Stimulated activated CD8-positive, alpha-beta memory T cell treated with anti-CD3 and anti-CD28 coated beads, Interleukin-2, amount 100 ng/mL, for 1 hour (primary cell): ENCODE measurements around the gene NEU3.
A peak's percentile ranks its signal among the peaks of the same experiment; 100 is the strongest.
"Not testable (repeated sequence)": the region's sequence is repeated elsewhere in the genome, so short reads cannot be mapped to it uniquely, and the experiment has no call there.

ENCODE experiments used
- DNase-seq, 2 donors: peaks; one replicate each; pipeline ENCODE4 v3.0.0-alpha.2; 2020; ENCODE audit warnings: low read depth in 2 of 2

The NEU3 gene, protein sequence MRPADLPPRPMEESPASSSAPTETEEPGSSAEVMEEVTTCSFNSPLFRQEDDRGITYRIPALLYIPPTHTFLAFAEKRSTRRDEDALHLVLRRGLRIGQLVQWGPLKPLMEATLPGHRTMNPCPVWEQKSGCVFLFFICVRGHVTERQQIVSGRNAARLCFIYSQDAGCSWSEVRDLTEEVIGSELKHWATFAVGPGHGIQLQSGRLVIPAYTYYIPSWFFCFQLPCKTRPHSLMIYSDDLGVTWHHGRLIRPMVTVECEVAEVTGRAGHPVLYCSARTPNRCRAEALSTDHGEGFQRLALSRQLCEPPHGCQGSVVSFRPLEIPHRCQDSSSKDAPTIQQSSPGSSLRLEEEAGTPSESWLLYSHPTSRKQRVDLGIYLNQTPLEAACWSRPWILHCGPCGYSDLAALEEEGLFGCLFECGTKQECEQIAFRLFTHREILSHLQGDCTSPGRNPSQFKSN

DNA sequence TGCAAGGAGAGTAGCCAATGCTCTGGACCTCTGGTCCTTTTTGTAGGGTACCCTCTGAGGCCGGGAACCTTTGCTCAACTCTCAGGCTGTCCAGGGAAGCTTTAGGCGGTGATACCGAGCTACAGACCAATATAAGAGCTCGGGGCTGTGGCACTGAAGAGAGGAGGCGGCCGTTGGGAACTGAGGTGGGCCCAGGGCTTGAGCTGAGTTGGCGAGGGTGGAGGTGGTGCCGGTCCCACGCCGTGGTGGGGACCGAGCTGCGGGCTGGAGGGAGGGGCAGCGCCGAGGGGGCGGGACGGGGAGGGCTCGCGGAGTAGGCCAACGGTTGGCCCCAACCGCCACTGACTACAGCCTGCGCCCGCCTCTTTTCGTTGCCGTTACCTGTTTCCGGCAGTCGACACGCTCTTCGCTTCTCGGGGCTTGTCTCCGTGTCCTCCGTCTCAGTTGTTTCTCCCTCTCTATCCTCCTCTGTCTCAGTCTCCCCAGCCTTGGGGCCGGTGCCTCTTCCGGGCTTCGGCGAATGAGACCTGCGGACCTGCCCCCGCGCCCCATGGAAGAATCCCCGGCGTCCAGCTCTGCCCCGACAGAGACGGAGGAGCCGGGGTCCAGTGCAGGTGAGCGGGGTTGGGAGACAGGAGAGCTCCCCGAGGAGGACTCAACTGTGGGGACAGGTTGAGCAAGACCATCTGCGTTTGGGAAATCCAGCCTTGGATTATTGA, at the start of gene NEU3:
Gene NEU3, plus strand, starts transcription at position 393 of the 719 bp plus-strand sequence. Its CDS starts 128 bp downstream, at position 521.
- peak; percentile 67 to 77 for DNase-seq

DNA sequence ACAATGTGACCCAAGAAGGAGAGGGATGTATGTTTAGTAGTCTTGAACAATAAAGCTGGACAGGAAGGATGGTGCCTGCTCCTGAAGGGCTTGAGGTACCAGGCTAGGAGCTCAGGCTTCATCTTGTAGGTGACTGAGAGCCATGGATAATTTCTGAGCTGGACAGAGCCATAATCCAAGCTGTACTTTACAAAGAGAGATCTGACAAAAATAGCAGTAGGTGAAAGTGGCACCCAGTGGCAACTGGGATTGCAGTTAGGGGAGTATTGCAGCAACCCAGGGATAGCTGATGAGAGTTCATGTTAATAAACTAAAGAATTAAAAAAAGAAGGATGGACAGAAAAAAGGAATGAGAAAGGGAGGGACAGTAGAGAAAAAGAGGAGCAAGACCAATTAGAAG, 47.2 kb upstream of the NEU3 start:
- no peak for DNase-seq

DNA sequence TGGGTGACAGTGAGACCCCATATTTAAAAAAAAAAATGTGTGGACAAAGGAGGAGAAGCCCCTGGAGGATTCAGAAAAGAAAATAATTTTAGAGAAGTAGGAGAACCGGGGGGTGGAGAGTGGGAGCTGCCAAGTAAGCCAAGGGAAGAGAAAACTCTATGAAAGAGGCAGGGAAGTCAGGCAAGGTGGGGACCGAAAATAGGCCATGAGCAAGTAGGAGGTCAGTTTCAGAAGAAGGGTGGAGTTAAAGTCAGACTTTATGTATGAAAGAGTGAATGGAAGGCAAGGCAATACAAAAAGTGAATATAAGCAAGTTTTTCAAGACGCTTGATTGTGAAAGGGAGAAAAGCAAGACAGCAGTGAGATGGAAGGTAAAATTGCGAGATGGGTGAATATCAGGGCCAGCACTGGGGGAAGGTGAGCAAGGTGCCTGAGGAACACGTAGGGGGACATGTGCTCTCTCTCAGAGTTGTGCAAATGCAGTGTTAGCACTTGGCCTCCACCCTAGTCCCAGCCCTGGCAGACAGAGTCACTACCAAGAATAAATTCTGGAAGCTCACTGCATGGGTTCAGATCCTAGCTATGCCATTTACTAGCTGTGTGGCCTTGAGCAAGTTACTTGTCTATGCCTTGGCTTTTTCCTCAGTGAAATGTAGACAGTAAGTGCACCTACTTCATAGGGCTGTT, 46.5 kb upstream of the NEU3 start:
- DNase-seq, result no peak

DNA sequence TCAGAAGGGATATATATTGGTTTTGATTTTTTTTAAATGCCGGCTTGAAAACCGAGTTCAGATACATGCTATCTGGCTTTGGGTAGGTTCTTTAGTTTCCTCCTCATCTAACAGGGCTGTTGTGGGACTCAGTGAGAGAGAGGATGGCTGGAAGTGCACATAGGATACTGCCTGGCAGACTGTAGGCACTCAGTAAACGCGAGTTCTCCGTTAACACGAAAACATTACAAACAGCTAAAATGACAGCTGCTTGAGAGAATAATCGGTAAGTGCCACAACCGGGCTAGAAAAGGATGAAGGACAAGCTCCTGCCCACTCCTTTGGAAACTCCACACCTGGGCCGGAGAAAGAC, 40.2 kb upstream of the NEU3 start:
- DNase-seq, result no peak

DNA sequence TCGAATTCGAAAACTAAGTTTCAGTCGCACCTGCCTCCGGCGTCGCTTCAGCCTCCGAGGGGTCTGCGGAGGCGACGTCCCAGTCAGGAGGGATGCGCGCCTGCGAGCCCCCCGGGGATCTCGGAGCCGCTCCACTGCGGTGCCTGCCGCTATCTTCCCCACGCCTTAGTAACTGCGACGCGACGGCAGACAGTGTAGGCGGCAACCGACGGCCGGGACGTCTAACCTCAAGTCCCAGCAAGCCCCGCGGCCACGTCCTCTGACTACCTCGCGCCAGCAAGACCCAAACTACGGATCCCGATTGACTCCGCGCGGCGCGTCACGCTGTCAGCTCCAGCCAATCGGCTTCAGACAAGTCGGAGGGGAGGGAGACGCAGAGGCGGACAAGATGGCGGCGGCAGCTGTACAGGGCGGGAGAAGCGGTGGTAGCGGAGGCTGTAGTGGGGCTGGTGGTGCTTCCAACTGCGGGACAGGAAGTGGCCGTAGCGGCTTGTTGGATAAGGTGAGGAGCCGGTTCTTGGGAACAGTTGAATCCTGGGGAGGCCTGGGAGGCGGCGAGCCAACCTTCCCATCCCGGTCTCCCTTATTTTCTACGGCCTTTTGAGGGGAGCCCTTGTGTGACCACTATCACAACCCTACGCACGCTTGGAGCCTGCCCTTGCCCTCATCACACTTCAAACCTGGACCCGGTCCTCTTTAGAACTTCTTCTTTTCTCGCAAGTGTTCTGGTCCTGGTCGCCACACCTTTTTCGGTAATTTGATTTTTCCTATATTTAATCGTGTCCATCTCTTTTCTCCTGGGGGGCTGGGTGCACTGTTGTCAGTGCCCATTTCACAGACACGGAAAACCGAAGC, 39.6 kb upstream of the NEU3 start, which contains the start of the genes SPCS2 and XRRA1:
Gene SPCS2, plus strand, starts transcription at position 369 of the 855 bp plus-strand sequence. Its CDS starts 20 bp downstream, at position 389.
Gene XRRA1, minus strand, starts transcription at position 194 of the 855 bp plus-strand sequence. CDS start 8,213 bp downstream, outside the sequence.
- peak; percentile 94 to 97 for DNase-seq

DNA sequence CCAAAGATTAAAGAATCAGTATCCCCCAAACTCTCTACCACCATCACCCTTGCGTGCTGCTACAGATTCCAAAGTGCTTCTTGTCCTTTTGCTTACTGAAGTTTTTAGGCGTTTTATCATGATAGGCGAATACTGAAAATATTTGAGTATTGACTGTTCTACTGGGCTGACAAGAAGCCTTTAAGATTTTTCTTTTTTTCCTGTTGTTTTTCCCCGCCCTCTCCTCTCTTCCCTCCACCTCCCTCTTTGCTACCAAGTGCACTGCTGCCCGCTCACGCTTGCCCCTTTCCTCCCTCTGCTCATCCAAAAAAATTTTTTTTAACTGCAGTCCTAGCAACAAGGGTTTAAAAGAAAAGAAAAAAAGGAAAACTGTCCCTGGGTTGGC, 39.0 kb upstream of the NEU3 start:
- DNase-seq, result no peak

DNA sequence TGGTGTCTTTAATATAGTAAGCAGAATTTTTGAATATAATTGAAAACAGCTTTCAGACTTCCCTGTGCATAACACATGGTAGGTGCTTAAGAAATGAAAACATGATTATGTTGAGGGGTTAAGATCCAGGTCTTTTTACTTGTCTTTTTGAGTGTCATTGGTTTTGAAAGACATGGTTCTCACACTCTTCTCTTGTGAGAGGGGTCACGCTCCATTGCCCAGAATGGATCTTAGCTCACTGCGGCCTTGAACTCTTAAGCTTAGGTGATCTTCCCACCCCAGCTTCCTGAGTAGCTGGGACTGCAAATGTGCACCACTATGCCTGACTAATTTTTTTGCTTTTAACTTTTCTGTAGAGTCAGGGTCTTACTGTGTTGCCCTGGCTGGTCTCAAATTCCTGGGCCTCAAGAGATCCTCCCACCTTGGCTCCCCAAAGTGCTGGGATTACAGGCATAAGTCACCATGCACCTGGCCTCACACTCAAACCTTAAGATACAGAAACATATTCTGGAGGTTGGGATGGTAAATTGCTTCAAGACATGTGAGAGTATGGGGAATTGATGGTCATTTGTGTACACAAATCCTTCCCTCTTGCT, 38.3 kb upstream of the NEU3 start:
- DNase-seq, result no peak

DNA sequence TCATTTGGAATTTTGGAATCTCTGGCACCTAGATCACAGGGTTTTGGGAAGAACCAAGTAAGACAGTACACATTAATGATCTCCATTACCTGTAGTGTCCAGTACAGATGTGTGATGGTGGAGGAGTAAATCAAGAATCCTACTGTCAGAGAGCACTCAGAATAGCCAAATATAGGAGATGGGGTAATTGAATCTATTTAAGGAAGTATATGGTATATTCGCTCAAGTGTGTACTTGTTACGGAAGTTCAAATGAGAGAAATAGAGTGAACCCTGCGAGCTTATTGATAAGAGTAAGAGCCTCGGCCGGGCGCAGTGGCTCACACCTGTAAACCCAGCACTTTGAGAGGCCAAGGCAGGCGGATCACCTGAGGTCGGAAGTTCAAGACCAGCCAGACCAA, 37.5 kb upstream of the NEU3 start:
- DNase-seq, result no peak

DNA sequence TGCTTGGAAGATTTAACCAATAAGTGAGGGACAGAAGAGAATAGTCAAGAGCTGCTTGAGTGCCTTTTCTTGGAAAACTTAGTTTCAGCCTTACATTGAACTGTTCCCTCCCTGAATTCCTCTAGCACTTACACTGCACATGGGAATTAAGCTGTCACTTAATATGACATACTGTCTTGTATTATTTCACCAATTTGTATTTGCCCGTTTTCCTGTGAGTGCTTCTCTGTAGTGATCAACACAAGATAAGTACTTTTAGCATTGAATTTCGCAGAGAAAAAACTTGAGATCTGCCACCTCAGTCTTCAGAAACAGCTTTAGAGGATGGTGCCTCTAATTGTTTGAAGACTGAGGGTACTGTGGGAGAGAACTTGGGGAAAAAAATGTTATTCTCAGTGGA, 36.0 kb upstream of the NEU3 start:
- no peak for DNase-seq

DNA sequence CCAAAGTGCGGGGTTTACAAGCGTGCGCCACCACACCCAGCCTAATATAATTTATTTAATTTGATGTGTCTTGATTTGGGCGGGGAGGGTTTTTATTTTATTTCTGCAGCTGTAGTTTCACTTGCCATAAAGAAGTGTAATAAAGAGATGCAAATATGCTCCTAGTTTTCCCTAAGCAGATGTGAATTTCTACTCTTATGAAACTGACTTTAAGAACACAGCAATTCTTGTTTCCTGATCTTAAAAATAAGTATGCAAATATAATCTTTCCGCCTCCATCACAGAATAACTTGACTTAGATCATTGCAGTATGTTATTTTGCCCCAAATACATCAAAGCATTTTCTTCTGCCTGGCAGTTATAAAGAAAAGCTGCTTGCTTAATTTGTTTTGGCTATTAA, 35.3 kb upstream of the NEU3 start:
- no peak for DNase-seq

DNA sequence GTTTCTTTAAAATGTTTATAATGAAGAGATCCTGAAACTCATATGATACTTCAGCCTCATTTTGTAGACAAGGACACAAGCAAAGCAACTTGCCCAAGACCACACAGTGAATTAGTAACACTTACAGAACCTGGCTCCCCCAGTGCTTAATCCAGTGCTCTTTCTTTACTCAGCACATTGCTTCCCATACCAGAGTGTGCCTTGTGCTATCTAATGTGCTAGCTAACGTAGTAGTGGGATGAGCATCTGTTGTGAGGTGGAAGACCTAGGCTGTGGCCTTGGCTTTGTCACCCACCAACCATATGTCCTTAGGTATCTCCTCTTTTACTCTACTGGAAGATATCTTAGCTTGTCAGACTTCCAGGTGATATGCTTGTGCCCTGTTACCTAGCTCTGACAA, 34.5 kb upstream of the NEU3 start:
- DNase-seq, result no peak

DNA sequence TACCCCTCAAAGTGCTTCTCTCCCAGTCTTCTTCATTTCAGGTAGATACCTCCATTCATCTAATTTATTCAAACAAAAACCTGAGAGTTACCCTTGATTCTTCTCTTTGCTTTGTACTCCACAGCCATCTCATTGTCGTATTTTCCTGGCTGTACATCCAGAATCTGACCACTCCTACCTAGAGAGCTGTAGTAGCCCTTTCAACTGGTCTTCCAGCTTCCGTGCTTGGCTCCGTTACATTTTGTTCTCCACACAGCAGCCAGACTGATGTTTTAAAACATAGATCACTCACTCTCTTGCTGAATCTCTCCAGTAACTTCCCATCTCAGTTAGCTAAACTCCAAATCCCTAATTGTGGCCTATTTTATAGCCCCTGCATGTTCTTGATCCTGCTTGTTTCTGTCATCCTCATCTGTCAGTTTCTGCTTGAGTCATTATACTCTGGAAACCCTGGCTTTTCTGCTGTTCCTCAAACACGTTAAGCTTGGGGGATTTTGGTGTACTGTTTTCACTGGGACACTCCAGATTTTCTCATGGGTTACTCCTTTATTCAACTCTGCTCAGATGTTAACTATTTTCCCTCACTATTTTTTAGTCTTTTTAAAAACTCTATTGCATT, 32.2 kb upstream of the NEU3 start:
- no peak for DNase-seq

DNA sequence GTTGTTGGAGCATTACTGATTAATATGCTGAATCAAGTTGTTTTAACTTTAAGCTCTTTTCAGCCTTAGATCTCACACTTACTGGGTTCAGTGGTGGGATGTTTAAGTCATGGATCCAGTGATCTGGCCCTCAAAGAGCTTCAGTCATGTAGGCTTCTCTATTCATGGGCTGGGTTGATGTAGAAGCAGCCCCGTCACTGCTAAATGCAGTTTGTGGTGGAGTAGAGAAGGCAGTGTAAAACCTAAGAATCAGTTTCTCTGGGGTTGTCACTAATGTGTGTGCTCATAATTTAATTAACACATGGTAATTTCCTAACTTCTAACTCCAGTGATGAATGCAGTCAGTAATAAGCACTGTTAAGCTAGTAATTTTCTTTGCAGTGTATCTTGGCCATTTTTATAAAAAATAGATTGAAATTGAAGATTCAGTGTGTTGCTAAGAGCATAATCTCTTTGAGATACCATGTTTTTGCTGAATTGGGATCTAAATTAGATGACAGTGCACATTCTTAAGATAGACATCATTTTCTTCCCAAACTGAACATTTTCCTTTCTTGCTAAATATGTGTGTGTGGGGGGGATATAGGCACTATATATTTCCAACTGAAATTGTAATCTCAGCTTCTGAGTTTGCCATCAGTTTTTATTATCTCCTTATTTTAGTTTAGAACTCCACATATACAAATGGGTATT, 30.6 kb upstream of the NEU3 start:
- DNase-seq, result no peak

DNA sequence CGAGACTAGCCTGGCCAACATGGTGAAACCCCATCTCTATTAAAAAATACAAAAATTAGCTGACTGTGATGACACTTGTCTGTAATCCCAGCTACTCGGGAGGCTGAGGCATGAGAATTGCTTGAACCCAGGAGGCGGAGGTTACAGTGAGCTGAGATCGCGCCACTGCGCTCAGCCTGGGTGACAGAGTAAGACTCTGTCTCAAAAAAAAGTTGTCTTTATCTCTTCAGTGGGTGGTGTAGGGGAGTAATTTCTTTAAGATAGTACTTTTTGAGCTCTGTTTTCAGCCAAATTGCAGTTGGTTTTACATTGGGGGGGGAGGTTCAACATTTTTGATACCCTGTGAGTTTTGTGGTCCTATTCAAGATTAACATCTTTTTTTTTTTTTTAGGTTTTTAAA, 28.6 kb upstream of the NEU3 start:
- DNase-seq, result not testable (repeated sequence)

DNA sequence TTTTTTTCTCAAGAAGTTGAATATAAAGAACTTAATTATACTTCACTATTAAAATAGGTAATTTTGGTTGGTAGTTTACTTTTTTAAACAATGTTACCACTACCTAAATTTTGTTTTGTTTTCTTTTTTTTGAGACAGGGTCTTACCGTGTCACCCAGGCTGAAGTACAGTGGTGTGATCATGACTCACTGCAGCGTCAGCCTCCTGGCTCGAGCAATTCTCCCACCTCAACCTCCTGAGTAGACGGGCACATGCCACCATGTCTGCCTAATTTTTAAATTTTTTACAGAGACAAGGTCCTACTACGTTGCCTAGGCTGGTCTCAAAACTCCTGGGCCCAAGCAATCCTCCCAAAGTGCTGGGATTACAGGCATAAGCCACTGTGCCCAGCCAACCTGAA, 22.1 kb upstream of the NEU3 start:
- no peak for DNase-seq

DNA sequence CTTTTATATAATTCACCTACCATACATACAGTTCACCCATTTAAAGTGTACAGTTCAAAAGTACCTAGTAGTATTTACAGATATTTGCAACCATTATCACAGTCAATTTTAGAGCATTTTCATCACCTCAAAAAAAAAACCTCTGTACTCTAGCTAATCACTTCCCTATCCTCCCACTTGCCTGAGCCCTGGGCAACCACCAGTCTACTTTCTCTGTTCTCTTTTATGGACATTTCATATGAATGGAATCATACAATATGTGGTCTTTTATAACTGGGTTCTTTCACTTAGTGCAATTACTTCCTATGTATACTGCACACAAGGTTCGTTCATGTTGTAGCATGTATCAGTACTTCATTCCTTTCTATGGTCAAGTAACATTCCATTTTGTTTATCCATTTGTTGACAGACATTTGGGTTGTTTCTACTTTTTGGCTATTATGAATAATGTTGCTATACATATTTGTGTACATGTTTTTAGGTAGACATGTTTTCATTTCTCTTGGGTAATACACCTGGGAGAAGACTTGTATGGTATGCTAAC, 17.8 kb upstream of the NEU3 start:
- DNase-seq, result no peak

DNA sequence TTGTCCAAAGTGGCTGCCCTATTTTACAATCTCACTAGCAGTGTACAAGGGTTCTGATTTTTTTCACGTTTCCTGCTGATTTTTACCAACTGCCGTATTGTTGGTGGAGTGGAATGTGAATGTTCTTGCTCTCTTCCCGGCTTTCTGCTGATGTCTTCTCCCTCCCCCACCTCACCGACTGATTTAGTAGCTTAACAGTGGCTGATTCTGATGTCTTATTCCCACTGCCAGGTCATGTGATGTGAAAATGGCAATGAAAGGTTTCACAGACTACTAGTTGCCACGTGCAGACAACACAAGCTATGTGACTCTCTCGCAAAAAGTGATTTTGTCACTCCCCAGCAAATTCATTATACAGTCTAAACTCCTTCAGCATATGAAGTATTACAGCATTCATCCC, 17.3 kb upstream of the NEU3 start:
- DNase-seq, result no peak

DNA sequence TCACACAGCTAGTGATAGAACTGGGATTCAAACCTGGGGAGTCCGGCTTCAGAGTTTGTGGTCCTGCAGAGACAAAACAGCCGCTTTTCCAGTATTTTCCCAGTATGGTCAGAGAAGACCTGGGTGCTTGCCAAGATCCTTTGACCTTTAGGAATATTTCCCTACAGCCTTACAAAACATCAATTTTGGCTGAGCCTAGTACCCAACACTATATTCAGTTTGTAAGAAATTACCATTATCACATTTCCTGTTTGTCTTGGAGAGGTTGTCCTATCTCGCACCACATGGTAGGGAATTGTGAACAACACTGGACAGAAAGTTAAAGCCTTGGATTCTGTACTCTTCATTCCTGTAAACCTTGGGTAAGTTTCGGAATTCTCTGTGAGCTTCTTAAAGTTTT, 10.7 kb upstream of the NEU3 start:
- no peak for DNase-seq

DNA sequence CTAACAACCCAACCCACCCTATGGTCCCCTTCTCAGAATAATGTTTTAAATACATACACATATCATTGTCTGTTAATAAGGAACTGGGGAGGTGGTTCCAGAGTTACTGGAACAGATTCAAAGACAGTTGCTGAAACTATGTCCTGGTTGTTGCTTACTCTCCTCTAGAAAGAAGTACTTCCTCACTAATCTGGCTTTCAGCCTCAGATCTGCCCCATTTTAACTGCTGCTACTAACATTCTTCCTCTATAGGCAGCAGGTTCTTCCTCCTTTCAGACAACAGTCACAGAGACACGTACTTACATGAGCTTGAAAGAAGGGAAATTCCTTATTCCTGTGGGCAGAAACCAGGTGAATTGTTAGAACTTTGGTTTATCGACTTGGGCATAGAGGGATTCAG, 8.1 kb upstream of the NEU3 start:
- no peak for DNase-seq

DNA sequence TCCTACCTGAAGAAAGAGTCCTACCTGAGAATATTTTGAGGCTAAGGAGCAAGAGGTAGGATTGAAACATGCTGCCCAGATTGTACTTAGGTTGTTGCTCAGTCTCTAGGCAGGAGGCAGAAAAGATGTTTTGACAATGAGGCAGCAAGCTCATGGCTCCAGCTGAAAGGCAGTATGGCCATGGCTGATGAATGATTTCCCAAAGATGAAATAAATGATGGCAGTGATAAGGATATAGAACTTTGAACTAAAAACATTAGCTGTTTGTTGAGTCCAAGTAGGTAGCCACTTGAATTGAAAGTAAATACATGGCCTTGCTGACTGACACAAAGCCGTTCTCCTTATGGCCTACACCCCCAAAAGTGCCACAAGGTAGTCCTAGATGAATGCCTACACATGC, 6.8 kb upstream of the NEU3 start:
- no peak for DNase-seq
